ENCODE measurements around the gene SLC35F2. TPM values are rescaled to one million over a fixed set of nuclear protein-coding genes. Genes with fewer than 3 reads are reported as not detected.

SLC35F2 gene
- total RNA-seq, 4 donors from 2014 or later, result 5.4 to 34.9 (median 6.2) TPM

- H3K27me3 ChIP-seq, result no peaks in the 10 kb centered on the region
- H3K27ac ChIP-seq, result no peak overlapping the region
- no peaks in the 10 kb centered on the region for H3K36me3 ChIP-seq
- intact Hi-C loops (cut with DNase I; ENCODE audit: low total_unique reads), result no loop called here
- no peak for DNase-seq
- TF ChIP-seq POLR2A (IDR thresholded peaks at IDR 0.05), result no peak
- TF ChIP-seq CTCF (IDR thresholded peaks at IDR 0.05), result no peak
- H3K9me3 ChIP-seq, result no peaks in the 10 kb centered on the region
- H3K4me1 ChIP-seq, result no peaks in the 10 kb centered on the region
- no peak overlapping the region for H3K4me3 ChIP-seq
These were observed 47.7 kb downstream of the SLC35F2 start for GRCh38 chr11:107810875-107811274.

- no peak for TF ChIP-seq CTCF (IDR thresholded peaks at IDR 0.05)
- TF ChIP-seq POLR2A (IDR thresholded peaks at IDR 0.05), result no peak
- H3K4me1 ChIP-seq, result no peaks in the 10 kb centered on the region
- intact Hi-C loops (cut with DNase I; ENCODE audit: low total_unique reads), result no loop called here
- no peak overlapping the region for H3K27ac ChIP-seq
- no peak for DNase-seq
- no peaks in the 10 kb centered on the region for H3K36me3 ChIP-seq
- H3K9me3 ChIP-seq, result no peaks in the 10 kb centered on the region
- no peaks in the 10 kb centered on the region for H3K27me3 ChIP-seq
- H3K4me3 ChIP-seq, result no peak overlapping the region
These were observed 50.1 kb downstream of the SLC35F2 start for GRCh38 chr11:107808521-107808920.

GRCh38 chr11:107804971-107805370 is 53.6 kb downstream of the SLC35F2 start:
- H3K27ac ChIP-seq, result no peak overlapping the region
- TF ChIP-seq POLR2A (IDR thresholded peaks at IDR 0.05), result no peak
- TF ChIP-seq CTCF (IDR thresholded peaks at IDR 0.05), result no peak
- no peaks in the 10 kb centered on the region for H3K9me3 ChIP-seq
- intact Hi-C loops (cut with DNase I; ENCODE audit: low total_unique reads), result no loop called here
- DNase-seq, result no peak
- H3K36me3 ChIP-seq, result no peaks in the 10 kb centered on the region
- H3K4me3 ChIP-seq, result no peak overlapping the region
- no peaks in the 10 kb centered on the region for H3K27me3 ChIP-seq
- H3K4me1 ChIP-seq, result no peaks in the 10 kb centered on the region

GRCh38 chr11:107804211-107804610 is 54.4 kb downstream of the SLC35F2 start:
- no peaks in the 10 kb centered on the region for H3K9me3 ChIP-seq
- no peak for TF ChIP-seq CTCF (IDR thresholded peaks at IDR 0.05)
- no peak for TF ChIP-seq POLR2A (IDR thresholded peaks at IDR 0.05)

GRCh38 chr11:107801641-107802040 is 56.9 kb downstream of the SLC35F2 start:
- TF ChIP-seq POLR2A (IDR thresholded peaks at IDR 0.05) (no peak), CTCF (IDR thresholded peaks at IDR 0.05) (no peak)
- no peak overlapping the region for H3K27ac ChIP-seq
- H3K9me3 ChIP-seq, result no peaks in the 10 kb centered on the region
- no peaks in the 10 kb centered on the region for H3K27me3 ChIP-seq
- H3K4me3 ChIP-seq, result no peak overlapping the region
- H3K36me3 ChIP-seq, result no peaks in the 10 kb centered on the region
- intact Hi-C loops (cut with DNase I; ENCODE audit: low total_unique reads), result no loop called here
- no peak for DNase-seq
- no peaks in the 10 kb centered on the region for H3K4me1 ChIP-seq

More at GRCh38 chr11:107804211-107804610, 54.4 kb downstream of the SLC35F2 start:
- DNase-seq, result no peak
- no peaks in the 10 kb centered on the region for H3K36me3 ChIP-seq
- H3K27me3 ChIP-seq, result no peaks in the 10 kb centered on the region
- no peaks in the 10 kb centered on the region for H3K4me1 ChIP-seq
- intact Hi-C loops (cut with DNase I; ENCODE audit: low total_unique reads), result no loop called here
- no peak overlapping the region for H3K27ac ChIP-seq
- no peak overlapping the region for H3K4me3 ChIP-seq
